GF-D8 (cell line): ENCODE measurements around the gene NFIX.
A peak's percentile ranks its signal among the peaks of the same experiment; 100 is the strongest.
"Not testable (repeated sequence)": the region's sequence is repeated elsewhere in the genome, so short reads cannot be mapped to it uniquely, and the experiment has no call there.

Source experiments
- DNase-seq: peaks from one replicate; lab custom pipeline; 2025; lab: John Stamatoyannopoulos, UW

Gene NFIX

DNA sequence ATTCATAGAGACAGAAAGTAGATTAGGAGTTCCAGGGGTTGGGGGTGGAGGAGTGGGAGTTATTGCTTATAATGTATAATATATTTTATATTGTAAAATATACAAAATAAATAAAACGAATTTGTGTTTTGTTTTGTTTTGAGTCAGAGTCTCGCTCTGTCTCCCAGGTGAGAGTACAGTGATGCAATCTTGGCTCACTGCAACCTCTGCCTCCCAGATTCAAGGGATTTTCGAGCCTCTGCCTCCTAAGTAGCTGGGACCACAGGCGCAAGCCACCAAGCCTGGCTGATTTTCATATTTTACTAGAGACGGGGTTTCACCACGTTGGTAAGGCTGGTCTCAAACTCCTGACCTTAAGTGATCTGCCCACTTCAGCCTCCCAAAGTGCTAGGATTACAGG lies 35.8 kb upstream of the NFIX start:
- DNase-seq, result no peak

DNA sequence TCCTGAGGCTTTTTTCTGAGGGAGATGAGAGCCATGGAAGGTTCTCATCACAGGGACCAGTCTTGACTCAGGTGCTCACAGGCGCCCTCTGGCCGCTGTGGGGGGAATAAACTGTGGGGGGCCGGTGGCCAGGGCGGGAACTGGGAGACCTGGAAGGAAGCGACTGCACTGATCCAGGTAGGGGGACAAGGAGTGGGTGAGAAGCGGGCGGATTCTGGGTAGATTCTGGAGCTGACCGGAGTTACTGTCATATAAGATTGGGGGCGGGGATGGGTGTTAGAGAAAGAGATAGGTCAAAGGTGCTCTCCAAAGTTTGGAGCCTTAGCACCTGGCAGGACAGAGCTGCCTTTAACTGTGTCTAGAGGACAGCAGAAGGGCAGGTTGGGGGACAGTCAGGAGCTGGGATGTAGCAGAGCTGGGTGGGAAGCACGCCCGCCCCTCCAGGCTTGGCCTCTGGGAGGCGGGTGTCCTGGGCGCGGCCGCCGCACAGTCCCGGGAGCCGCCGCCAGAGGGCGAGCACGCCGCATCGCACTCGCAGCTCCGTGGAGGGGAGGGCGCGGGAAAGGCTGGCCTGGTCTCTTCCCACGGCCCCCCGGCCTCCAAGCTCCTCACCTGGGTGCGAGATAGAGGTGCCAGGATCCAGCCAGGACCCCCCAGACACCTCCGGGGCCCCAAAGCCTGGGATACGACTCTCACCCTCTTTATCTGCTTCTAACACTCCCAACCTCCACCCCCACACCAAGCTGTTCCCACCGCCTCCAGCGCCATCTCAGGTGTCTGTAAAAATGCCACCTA lies 30.1 kb upstream of the NFIX start:
- DNase-seq, result no peak

DNA sequence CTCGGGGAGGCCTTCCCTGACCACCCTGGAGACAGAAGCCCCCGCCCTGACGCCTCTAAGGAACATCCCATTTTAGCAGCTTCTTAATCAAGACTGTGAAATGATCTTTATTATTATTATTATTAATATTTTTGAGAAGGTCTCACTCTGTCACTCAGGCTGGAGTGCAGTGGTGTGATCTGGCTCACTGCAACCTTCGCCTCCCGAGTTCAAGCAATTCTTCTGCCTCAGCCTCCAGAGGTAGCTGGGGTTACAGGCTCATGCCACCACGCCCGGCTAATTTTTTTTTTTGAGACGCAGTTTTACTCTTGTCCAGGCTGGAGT lies 29.5 kb upstream of the NFIX start:
- DNase-seq, result no peak

GRCh38 chr19:12967907-12968306 lies 27.4 kb upstream of the NFIX start:
- no peak for DNase-seq

- no peak for DNase-seq
Measured at GRCh38 chr19:12969292-12969988, 25.8 kb upstream of the NFIX start, which contains the start of gene DAND5. Gene DAND5 (plus strand): TSS chr19:12969576. CDS start chr19:12969661, 85 bp downstream.

GRCh38 chr19:12970070-12970820 lies 25.0 kb upstream of the NFIX start:
- no peak for DNase-seq

DNA sequence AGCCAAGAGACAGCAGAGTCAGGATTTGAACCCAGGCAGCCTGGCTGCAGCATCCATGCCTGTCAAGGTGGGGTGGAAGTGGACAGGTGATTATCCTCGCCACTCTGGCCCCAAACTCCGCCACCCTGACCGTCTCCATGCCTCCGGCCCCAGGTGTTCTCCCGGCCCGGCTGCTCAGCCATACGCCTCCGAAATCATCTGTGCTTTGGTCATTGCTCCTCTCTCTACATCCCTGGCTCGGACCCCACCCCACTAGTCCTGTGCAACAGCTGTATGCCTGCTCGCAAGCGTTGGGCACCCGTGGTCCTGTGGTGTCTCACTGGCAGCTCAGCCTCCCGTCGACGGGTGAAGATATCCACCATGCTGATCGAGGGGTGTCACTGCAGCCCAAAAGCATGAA lies 22.0 kb upstream of the NFIX start:
- DNase-seq, result no peak

GRCh38 chr19:12974301-12975220 lies 20.7 kb upstream of the NFIX start:
- DNase-seq, result no peak

DNA sequence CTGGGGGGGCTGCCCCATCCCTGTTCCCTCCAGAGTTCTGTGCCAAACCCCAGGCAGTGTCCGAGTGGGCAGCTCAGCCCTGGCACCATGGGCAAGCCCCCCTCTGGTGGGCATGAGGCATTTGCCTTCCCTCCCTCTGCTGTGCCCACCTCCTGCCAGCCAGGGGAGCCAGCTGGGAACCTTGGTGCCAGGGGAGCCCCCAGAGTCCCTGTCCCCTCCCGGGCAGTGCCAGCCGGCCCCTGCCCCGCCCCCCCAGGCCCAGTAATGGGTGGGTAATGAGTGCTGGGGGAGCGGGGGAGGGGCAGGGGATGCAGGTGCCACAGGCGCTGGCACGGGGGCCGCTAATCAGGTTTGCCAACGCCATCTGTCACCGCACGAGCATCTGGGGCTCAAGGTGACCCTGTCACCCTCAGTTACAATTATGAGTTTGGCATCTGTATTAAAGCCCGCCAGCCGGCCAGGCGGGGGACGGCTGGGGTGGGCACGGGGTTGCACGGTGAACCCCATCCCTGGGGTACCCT lies 20.0 kb upstream of the NFIX start:
- DNase-seq, result no peak

- not testable (repeated sequence) for DNase-seq
Measured at GRCh38 chr19:12976109-12976508, 19.2 kb upstream of the NFIX start.

DNA sequence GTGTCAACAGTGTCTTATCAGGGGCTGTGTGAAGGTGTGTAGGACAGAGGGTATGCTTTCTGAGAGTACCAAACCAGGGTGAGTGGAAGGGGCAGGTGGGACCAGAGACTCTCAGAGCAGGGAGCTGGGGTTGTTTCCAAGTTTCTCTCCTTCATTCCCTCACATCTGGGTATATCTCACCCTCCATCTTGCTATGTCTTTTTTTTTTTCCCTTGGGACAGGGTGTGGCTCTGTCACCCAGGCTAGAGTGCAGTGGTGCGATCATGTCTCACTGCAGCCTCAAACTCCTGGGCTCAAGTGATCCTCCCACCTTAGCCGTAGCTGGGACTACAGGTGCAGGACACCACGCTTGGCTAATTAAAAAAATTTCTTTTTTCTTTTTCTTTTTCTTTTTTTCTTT lies 15.3 kb upstream of the NFIX start:
- DNase-seq, result no peak

GRCh38 chr19:12982648-12983047 lies 12.6 kb upstream of the NFIX start:
- no peak for DNase-seq

GRCh38 chr19:12983091-12983490 lies 12.2 kb upstream of the NFIX start:
- no peak for DNase-seq

DNA sequence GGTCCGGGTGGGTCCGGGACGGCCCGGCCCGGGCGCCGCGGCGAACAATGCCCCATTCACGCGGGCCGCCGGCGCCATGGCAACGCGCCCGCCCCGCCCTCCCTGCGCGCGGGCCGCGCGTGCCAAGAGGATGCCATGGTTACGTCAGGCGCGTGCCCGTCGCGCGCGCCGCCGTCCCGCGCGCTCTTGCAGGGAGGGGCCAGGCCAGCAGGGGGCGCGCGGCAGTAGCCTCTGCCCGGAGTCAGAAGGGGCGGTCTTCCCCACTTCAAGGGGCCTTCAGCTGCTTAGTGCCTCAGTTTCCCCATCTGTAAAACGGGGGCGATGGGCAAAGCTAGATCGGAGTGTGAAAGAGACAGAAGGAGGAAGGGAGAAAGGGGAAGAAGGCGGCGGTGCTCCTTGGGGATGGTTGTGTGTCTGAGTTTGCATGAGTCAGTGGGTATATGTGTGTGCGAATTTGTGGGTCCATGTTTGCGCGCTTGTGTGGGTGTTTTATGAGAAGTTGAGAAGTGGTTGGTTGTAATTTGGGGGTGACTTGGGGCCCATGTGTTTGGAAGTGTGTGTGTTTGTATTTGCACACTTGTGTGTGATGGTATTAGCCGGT lies 11.6 kb upstream of the NFIX start:
- no peak for DNase-seq

GRCh38 chr19:12984143-12984627 lies 11.1 kb upstream of the NFIX start:
- no peak for DNase-seq

DNA sequence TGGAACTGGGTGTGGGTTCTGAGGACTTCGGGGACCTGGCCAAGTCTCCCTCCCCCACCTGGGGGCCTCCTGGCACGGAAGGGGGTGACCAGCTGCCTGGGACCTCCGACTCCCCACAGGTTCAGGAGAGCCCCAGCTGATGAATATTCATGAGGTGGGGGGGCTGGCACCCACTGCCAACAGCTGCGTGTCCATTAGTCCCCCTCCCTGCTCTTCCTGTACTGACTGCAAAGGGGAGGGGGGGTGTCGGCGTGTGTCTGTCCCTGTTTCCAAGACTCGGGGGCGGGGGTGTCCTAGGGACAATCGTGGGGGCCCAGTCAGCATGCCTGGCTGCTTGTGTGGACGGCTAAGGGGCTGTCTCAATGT lies 10.6 kb upstream of the NFIX start:
- no peak for DNase-seq

GRCh38 chr19:12985049-12985776 lies 10.1 kb upstream of the NFIX start:
- DNase-seq, result peak; percentile 39

GRCh38 chr19:12986726-12987125 lies 8.5 kb upstream of the NFIX start:
- DNase-seq, result no peak

GRCh38 chr19:12987190-12987589 lies 8.1 kb upstream of the NFIX start:
- DNase-seq, result no peak

- no peak for DNase-seq
Measured at GRCh38 chr19:12987781-12988180, 7.5 kb upstream of the NFIX start.
